Ishikawa (cell line): ENCODE measurements around the gene CCND3.

ENCODE experiments used
- CEBPB ChIP-seq: IDR thresholded peaks from 2 replicates; pipeline ENCODE4 v1.6.1; 2012
- CREB1 ChIP-seq: IDR thresholded peaks from 2 replicates; pipeline ENCODE4 v1.6.1; 2012; ENCODE audit warnings: low read depth
- EP300 ChIP-seq: IDR thresholded peaks from 2 replicates; pipeline ENCODE4 v1.6.1; 2012; ENCODE audit warnings: borderline replicate concordance
- FOXM1 ChIP-seq: IDR thresholded peaks from 2 replicates; pipeline ENCODE4 v1.6.1; 2012; ENCODE audit warnings: low read depth, borderline replicate concordance
- MAX ChIP-seq: IDR thresholded peaks from 2 replicates; pipeline ENCODE4 v1.6.1; 2012
- RAD21 ChIP-seq: IDR thresholded peaks from 2 replicates; pipeline ENCODE4 v1.6.1; 2012; ENCODE audit warnings: low read depth
- TAF1 ChIP-seq: IDR thresholded peaks from 2 replicates; pipeline ENCODE4 v1.6.1; 2012; ENCODE audit warnings: low read depth, mild to moderate bottlenecking
- TEAD4 ChIP-seq: IDR thresholded peaks from 2 replicates; pipeline ENCODE4 v1.6.1; 2012
- YY1 ChIP-seq: IDR thresholded peaks from 2 replicates; pipeline ENCODE4 v1.6.1; 2012; ENCODE audit warnings: low read depth
- ZBTB7A ChIP-seq: IDR thresholded peaks from 2 replicates; pipeline ENCODE4 v1.6.1; 2012; ENCODE audit warnings: low read depth
- TF ChIP-seq, protein P1 (sequence below): IDR thresholded peaks from 2 replicates; pipeline ENCODE4 v1.6.1; 2012; ENCODE audit warnings: low read depth, mild to moderate bottlenecking

DNA sequence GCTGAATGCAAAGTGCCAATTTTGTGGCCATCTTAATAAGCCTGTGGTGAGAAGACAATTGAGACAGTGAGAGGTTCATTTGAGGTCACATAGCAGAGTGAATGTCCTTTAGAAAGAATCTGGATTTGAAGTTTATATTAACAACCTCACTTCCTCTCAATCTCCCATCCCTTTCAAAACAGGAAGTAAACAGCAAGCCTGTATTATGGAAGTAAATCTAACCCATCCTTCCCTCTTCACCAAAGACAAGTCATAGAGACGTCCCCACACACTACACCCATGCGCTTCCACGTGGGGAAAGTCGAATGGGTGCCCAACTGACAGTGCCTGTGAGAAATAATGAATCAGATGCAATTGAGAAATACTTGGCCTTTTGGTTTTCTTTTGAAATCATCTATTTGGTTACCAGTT, 28.8 kb upstream of the CCND3 start:
- TF ChIP-seq YY1: no peak
- no peak for TF ChIP-seq CREB1
- no peak for TF ChIP-seq TAF1
- no peak for TF ChIP-seq FOXM1
- no peak for TF ChIP-seq MAX
- TF ChIP-seq EP300: no peak
- no peak for TF ChIP-seq RAD21
- TF ChIP-seq, protein P1, sequence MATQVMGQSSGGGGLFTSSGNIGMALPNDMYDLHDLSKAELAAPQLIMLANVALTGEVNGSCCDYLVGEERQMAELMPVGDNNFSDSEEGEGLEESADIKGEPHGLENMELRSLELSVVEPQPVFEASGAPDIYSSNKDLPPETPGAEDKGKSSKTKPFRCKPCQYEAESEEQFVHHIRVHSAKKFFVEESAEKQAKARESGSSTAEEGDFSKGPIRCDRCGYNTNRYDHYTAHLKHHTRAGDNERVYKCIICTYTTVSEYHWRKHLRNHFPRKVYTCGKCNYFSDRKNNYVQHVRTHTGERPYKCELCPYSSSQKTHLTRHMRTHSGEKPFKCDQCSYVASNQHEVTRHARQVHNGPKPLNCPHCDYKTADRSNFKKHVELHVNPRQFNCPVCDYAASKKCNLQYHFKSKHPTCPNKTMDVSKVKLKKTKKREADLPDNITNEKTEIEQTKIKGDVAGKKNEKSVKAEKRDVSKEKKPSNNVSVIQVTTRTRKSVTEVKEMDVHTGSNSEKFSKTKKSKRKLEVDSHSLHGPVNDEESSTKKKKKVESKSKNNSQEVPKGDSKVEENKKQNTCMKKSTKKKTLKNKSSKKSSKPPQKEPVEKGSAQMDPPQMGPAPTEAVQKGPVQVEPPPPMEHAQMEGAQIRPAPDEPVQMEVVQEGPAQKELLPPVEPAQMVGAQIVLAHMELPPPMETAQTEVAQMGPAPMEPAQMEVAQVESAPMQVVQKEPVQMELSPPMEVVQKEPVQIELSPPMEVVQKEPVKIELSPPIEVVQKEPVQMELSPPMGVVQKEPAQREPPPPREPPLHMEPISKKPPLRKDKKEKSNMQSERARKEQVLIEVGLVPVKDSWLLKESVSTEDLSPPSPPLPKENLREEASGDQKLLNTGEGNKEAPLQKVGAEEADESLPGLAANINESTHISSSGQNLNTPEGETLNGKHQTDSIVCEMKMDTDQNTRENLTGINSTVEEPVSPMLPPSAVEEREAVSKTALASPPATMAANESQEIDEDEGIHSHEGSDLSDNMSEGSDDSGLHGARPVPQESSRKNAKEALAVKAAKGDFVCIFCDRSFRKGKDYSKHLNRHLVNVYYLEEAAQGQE: no peak
- TF ChIP-seq CEBPB: no peak
- no peak for TF ChIP-seq ZBTB7A
- TF ChIP-seq TEAD4: no peak
